MM.1S (cell line): Measurements from ENCODE around the gene CPT1C.

Experiments used
- EZH2phosphoT487 ChIP-seq: fragments of 300-600 bp; sonication (generic); IDR thresholded peaks from 2 replicates; pipeline ENCODE4 v1.6.1; 2018; ENCODE audit warnings: antibody characterized with exemption, low read length
- TF ChIP-seq, protein P1 (sequence below): fragments of 300-600 bp; sonication (generic); IDR thresholded peaks from 2 replicates; pipeline ENCODE4 v1.5.1; 2016; ENCODE audit warnings: antibody characterized with exemption, low read length, mixed read lengths

DNA sequence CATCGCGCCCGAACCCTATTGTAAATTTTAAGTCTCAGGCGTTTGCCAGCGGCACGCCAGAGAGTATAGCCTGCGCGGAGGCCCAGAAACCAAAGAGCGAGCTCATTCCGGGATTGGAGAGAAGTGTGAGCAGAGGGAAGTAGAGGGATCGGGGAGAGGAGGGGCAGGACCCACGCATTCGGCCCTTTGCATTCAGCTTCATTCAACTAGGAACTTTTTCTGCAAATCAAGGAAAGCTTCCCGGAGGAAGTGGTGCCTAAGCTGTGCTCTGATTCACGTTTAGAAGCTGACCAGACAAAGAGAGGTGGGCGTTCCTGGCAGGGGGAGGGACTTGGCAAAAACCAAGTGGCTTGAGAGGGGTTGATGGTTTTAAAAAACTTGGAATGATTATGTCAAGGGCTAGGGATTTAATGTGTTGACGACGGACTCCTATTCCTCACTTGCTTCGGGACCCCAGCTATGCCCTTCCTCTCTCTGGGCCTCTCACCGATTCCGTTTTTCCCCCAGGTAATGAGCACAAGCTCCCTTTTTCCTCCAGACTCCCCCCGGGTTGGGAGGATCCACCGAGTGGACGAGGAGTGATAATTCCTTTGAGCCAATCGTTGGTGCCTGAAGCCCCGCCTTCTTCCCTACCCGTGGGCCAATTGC lies 14.7 kb upstream of the CPT1C start:
- TF ChIP-seq, protein P1, sequence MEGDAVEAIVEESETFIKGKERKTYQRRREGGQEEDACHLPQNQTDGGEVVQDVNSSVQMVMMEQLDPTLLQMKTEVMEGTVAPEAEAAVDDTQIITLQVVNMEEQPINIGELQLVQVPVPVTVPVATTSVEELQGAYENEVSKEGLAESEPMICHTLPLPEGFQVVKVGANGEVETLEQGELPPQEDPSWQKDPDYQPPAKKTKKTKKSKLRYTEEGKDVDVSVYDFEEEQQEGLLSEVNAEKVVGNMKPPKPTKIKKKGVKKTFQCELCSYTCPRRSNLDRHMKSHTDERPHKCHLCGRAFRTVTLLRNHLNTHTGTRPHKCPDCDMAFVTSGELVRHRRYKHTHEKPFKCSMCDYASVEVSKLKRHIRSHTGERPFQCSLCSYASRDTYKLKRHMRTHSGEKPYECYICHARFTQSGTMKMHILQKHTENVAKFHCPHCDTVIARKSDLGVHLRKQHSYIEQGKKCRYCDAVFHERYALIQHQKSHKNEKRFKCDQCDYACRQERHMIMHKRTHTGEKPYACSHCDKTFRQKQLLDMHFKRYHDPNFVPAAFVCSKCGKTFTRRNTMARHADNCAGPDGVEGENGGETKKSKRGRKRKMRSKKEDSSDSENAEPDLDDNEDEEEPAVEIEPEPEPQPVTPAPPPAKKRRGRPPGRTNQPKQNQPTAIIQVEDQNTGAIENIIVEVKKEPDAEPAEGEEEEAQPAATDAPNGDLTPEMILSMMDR, result no peak
- TF ChIP-seq EZH2phosphoT487, result no peak
